ENCODE data around the gene CLRN2.

Gene CLRN2

GRCh38 chr4:17514865-17515264 lies at the start of gene CLRN2:
Gene CLRN2, plus strand, starts transcription at chr4:17515165. Its CDS starts 102 bp downstream, at chr4:17515267.
- DNase-seq: no peak

- no peak for DNase-seq
These were observed 46.2 kb upstream of the CLRN2 start for GRCh38 chr4:17468619-17469221.

GRCh38 chr4:17469931-17470674 lies 44.9 kb upstream of the CLRN2 start:
- DNase-seq: no peak

- no peak for DNase-seq
These were observed 39.5 kb upstream of the CLRN2 start for GRCh38 chr4:17475481-17475880.

GRCh38 chr4:17476853-17477252 lies 38.1 kb upstream of the CLRN2 start:
- peak; percentile 69 to 74 for DNase-seq

- no peak for DNase-seq
These were observed 37.0 kb upstream of the CLRN2 start for GRCh38 chr4:17477774-17478472.

- no peak for DNase-seq
These were observed 34.6 kb upstream of the CLRN2 start for GRCh38 chr4:17480210-17480927.

GRCh38 chr4:17480955-17481354 lies 34.0 kb upstream of the CLRN2 start:
- no peak for DNase-seq

GRCh38 chr4:17482716-17483115 lies 32.2 kb upstream of the CLRN2 start:
- DNase-seq: no peak

- no peak for DNase-seq
These were observed 25.8 kb upstream of the CLRN2 start for GRCh38 chr4:17489123-17489522.

GRCh38 chr4:17489721-17490120 lies 25.2 kb upstream of the CLRN2 start:
- no peak for DNase-seq

- DNase-seq: no peak
These were observed 24.3 kb upstream of the CLRN2 start for GRCh38 chr4:17490575-17491059.

- no peak for DNase-seq
These were observed 23.8 kb upstream of the CLRN2 start for GRCh38 chr4:17491196-17491595.

GRCh38 chr4:17492058-17492741 lies 22.8 kb upstream of the CLRN2 start:
- DNase-seq: no peak

- DNase-seq: no peak
These were observed 22.1 kb upstream of the CLRN2 start for GRCh38 chr4:17492876-17493275.

GRCh38 chr4:17493619-17494018 lies 21.3 kb upstream of the CLRN2 start:
- DNase-seq: no peak

- no peak for DNase-seq
These were observed 20.4 kb upstream of the CLRN2 start for GRCh38 chr4:17494258-17495190.

GRCh38 chr4:17497890-17498523 lies 17.0 kb upstream of the CLRN2 start:
- DNase-seq: no peak

- DNase-seq: no peak
These were observed 14.4 kb upstream of the CLRN2 start for GRCh38 chr4:17500574-17500973.

- DNase-seq: no peak
These were observed 12.2 kb upstream of the CLRN2 start for GRCh38 chr4:17502756-17503155.

GRCh38 chr4:17504081-17504480 lies 10.9 kb upstream of the CLRN2 start:
- DNase-seq: no peak

Data from AML-193 (cell line).